Hepatic stellate cell (primary cell): ENCODE measurements around the gene ERBB4.
"Not testable (repeated sequence)": the region's sequence is repeated elsewhere in the genome, so short reads cannot be mapped to it uniquely, and the experiment has no call there.

Experiments used
- DNase-seq: peaks from one replicate; pipeline ENCODE4 v3.0.0; 2011; ENCODE audit warnings: low spot score

The ERBB4 gene

DNA sequence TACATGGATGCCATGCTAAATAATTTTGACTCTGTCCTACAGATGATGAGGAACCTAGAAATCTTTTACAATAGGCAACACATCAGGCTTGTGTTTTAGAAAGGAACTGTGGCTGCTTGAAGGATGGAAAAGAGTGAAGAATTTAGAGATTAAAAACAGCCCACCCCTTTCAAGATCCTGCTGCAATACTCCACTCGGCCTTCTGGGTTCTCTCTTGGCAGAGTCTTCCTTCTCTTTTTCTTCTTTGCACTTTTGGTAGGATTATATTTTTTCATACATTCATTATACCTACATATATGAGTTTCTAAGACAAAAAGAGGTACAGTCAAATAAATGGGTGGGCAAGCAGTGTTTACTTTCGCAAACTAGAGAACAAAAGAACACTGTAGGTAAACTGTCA lies 474.3 kb downstream of the ERBB4 start:
- DNase-seq: no peak

DNA sequence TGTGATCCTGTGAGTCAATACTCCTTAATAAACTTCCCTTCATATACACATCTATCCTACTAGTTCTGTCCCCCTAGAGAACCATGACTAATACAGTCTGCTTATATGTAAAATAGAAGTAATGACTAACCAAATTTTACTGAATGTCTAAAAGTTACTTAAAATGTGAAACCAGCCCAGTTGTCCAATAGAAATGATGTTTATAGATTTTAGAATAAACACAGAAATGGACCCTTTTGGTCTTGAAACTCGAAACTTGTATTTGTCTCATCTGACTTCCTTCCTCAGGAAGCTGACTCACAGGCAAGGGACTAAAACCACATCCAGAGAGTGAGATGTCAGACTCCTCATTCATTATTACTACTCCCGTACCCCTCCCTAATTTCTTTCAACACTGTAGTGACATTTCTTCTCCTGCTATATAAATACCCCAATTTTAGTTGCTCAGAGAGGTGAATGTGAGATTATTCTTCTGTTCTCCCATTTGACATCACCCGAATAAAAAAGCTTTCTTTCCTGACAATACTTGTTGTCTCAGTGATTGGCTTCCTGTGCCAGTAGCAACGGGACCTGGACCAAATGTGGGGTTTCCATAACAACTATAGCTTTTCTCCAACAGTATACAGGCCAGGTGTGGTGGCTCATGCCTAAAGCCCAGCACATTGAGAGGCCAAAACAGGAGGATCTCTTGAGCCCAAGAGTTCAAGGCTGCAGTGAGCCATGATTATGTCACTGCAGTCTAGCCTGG lies 486.0 kb downstream of the ERBB4 start:
- DNase-seq: peak; percentile 7

DNA sequence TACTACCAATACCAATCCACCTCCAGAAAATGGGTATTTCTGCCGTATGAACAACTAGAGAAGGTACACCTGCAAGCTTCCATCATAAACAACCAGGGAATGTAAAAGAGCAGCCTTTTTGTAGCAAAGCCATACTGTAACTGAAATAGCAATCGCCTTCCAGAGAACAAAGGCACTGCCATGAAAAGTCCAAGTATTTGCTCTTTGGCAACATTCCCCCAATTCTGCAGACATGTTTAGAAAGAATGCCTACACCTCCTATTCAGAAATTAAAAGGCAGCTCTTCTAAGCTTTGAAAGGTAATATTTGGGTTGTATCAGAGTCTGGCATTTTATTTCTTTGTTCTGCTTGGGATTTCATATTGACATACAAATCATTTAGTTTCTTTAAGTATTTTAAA lies 487.7 kb downstream of the ERBB4 start:
- no peak for DNase-seq

DNA sequence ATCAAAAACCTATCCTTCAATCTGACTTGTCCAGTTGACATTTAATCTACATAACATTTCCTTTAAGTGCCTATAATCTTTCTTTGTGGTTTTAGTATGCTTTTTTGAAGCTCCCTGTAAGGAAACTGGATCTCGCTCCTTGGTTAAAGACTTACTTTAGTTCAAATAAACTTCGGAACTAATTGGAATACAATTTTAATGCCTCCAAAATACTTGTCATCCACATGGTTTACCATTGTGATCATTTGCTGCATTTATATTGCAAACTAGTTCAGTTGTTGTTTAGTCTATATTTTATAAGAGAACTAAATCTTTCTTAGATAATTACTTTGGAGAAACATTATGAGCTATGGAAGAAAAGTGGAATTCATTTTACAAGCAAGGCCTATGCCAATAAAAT lies 496.0 kb downstream of the ERBB4 start:
- no peak for DNase-seq

DNA sequence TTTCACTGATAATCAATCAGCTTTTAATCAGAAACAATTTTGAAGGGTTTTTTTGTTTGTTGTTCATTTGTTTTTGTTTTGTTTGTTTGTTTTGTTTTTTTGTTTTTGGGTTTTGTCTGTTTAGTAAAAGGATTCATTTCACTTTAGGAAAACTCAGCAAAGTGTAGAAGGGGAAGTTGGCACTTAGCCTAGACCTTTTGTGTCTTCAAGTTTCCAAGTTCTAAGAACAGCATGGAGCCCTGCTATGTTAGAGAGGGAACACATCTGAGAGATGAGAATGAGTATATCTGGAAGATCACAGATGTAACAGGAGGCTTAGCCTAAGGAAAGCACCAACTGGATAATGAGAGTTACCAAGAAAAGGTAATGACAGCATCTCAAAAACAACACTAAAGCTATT lies 501.5 kb downstream of the ERBB4 start:
- DNase-seq: no peak

DNA sequence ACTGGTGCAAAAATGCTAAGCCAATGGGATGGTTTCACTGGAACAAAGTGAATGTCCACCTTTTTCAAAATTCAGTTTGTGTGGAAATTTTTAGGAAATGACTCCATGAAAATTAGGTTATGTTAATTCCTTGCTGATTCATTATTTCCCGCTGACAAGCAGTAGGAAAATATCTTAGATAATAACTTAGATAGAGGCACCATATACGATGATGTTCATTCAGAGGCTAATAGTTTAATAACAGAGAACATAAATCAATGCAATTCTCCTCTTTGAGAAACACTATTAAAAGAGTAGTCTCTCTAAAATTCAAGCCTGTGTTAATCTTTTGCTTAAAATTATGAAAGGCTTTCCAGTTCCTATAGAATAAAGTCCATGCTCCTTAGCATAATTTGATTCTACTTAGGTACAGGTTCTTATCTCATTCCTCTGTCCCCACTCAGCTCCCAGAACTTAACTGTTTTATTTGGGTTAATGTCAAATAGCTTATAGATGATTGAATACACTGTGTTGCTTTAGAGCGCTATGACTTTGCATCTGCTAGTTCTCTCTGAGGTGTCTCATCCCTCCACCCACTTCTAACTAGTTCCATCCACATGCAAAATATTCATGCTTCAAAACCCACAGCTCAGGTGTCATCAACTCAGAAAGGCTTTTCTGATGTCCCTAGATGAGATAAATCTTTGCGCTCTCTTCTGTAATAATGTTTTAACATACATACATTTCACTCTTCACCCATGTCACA lies 503.6 kb downstream of the ERBB4 start:
- DNase-seq: no peak

DNA sequence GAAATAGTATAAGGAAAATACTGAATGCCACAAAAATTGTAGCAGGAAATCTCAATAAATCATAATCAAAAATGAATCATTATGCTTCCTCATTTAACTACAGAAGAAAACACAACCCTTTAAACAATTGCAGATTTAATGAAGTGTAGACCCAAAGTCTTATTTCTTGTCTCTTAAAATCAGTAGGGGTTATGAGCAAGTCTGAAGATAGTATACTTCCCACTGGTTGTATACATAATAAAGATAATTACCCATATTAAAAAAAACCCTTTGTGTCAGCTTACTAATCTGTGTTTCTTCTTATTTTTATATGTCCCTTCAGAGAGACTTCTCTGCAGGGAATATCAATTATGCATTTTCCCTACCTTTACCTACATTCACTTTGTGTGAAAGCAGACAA lies 504.7 kb downstream of the ERBB4 start:
- DNase-seq: no peak

DNA sequence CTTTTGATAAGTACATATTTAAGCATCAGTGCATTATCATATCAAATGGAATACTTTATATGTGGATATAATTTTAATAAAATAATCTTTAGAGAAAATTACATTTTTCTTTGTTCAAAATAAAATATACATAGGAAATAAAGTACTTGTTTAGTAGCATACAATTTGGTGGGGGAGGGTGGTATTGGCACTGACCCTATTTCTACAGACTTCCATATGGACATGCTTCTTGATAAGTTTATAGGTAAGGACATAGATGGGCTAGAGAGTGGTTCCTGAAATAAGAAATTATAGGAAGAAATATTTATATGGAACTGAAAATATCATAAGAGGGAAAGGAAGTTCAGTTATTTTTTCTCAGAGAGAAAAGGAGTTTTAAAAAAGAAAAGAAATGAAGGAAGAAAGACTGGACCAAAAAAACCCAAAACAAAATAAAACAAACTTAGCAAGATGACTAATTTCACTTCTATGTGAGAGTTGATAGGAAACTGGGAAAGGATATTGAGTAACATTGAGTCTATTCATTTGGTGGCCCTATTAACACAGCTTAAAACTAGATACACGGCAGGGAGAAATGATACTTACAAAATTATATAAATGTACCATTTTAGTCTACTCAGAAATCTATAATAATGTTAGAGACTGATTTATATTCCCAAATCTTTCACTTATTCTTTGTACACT lies 505.9 kb downstream of the ERBB4 start:
- no peak for DNase-seq

DNA sequence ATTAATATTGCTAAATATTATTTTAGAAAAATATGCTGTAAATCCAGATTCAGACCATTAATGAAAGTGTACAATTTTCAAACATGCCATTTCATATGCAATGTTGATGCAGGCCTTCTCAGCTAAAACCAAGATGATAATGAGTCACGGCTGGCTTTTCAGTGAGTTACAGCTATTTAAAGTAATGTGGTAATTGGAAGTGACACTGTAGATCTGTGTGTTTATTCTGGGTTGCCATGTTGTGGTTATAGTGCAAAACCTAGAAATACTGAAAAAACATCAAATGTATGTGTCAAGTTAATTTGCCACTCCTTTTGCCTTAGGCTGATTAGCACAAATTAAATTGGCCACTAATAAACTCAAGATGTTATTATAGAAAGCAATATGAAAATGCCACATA lies 506.6 kb downstream of the ERBB4 start:
- no peak for DNase-seq

DNA sequence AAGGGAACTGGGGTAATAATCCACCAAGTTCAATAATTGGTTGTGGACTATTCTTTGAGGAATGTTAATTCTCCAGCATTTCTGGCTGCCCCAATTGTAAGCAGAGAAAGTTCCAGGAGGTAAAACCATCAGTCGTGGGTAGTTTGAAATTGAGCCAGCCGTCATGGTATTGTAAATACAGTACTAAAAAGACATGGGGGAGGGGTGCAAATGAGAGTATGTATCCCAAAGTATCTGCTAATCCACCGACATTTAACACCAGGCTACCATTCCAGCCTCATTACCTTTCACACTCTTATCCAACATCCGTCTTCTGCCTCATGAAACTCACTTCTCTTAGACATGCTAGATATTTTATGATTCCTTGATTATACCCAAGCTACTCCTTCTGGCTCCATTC lies 507.9 kb downstream of the ERBB4 start:
- no peak for DNase-seq

DNA sequence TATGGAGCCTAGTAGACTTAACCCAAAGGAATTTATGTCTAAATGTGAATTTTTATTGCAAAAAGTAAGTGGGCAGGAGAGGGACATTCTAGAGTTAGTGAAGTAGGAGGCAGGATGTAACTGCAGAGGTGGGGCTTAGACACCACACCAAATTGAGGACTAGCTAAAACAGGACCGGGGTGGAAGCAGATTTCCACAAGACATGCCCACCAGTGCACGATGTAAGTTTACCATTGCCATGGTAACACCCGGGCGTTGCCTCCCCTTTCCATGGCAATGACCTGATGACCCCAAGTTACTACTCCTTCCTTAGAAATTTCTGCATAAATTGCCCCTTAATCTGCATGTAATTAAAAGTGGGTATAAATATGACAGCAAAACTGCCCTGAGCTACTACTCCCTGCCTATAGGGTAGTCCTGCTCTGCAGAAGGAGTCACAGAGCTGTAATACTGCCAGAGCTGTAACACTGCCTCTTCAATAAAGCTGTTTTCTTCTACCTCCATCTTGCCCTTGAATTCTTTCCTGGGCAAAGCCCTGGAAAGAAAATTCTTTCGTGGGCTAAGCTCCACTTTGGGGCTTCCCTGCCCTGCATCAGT lies 509.7 kb downstream of the ERBB4 start:
- no peak for DNase-seq

DNA sequence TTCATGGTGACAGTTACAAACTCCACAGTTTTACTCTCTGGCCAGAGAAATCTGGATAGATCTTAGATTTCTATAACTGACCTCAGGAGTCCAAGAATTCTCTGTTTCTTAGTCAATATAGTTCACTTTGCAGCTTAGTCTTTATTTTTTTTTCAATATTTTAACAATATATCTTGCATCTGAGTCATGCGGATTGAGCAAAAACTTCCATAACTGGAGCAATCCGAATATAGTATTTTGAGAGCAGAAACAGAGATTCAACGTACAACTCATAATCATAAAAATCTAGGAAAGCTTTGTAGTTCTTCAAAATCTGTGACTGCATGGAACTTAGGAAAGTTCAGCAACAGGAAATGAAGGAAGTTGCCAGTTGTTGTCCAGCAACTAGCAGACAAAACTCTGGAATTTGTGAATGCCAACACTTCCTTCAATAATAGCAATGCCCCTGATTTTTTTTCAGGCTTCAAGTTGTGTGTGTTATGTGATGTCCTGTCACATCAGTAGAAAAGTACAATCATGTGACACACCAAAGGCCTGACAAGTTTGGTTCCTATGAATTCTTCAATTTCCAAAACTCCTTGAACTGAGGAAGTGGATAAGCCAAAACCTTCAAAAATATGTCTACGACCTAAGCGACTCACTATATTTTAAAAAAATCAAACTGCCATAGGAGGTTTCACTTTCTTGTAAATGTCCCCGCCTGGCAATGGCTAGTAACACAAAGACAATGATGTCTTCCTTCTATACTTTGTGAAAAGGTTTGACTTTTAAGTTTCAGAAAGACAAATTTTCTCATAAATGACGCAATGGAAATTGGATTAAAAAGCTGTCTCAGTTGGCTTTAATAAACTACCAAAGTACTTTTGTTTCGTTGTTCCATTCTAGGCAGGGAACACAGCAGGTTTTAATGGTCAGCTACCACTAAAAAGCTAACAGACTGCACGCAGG lies 510.6 kb downstream of the ERBB4 start:
- no peak for DNase-seq

DNA sequence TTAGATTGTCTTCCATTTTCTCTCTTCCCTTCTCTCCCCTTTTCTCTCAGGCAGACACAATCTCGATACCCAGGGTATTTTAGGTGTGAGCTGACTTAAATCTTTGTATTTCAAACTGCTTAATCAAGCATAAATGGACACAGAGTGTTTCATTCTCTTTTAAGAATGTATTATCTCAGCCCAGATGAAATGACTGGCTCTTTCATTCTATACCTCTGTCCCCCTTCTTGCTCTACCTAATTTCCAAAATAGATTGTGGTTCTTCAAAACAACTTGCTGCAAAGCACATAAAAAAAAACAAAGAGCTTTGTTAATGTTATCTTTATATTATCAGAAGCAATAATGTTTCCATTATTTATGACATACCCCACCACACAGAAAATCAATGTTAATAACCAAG lies 514.6 kb downstream of the ERBB4 start:
- DNase-seq: no peak

DNA sequence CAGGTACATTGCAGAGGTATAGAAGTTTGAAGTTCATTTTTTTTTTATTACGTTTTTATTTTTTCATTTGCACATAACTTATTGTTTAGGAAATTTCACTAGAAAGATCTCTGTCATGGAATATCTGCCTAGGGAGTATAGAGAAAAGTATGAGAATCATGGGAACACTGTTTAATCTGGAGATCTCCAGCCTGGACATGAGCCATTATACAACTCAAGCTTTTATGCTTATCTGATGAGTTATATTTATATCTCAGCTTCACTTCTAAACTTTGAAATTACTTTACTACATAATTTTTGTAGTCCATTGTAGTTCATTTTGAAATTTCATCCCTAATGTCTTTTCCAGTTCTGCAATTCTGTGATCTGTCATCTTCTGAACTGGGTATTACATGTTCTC lies 515.6 kb downstream of the ERBB4 start:
- no peak for DNase-seq

DNA sequence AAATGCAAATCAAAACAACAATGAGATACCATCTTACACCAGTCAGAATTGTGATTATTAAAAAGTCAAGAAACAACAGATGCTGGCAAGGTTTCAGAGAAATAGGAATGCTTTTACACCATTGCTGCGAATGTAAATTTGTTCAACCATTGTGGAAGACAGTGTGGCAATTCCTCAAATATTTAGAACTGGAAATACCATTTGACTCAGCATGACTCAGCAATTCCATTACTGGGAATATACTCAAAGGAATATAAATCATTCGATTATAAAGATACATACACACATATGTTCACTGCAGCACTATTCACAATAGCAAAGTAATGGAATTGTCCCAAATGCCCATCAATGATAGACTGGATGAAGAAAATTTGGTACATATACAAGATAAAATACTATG lies 516.7 kb downstream of the ERBB4 start:
- no peak for DNase-seq

DNA sequence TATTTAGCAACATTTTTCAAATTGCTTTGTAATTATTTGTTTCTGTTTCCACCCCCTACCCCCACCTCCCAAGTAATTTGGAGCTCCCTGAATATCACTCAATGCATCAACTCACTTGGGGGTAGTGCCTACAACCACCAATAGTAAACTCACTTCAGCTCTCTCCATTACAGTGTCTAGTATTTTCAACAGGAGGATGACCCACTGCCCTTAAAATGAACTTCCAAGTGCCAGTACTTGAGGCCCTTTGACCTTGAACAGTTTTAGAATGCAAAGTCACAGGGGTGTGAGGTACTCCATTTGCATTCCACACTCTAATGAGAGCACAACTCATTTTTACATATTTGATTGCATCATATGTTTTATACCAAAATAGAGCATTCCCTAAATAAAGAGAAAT lies 523.0 kb downstream of the ERBB4 start:
- no peak for DNase-seq

DNA sequence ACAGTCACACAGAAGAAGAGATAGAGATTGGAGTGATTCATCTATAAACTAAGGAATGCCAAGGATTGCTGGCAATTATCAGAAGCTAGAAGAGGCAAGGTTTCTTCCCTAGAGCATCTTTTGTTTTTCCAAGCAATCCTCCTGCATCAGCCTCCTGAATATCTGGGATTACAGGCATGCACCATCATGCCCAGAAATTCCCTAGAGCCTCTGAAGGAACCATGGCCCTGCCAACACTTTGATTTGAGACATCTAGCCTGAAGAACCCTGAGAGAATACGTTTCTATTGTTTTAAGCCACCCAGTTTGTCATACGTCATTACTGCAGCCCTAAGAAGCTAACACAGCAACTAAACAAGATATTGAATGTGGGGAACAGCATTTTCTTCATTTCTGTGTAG lies 525.0 kb downstream of the ERBB4 start:
- no peak for DNase-seq

DNA sequence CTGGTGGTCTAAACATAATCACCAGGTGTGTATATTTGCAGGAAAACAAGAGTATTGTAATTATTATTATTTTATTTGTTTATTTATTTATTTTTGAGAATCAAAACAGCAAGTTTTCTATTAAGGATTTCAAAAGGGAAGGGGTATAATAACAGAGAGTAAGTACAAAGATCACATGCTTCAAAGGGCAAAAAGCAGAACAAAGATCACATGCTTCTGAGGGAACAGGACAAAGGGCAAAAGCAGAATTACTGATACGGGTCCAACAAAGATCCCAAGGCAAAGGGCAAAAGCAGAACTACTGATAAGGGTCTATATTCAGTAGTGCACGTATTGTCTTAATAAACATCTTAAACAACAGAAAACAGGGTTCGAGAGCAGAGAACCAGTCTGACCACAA lies 528.3 kb downstream of the ERBB4 start:
- not testable (repeated sequence) for DNase-seq

DNA sequence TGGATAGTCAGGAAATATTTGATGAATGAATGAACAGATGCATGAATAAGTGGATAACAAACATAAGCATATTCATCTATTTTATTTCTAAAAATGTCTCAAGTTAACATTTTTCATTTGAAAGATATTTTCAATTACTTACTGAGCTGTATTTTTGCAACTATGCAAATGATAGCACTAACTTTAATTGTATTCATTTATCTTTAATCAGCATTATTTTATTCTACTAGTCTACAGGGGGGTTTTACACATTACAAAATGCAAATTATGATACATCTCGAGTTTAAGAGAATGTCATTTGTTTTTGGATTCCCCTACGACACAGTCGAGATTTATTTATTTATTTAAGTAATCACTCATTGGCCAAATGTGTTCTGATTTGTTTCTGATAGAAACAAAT lies 530.6 kb downstream of the ERBB4 start:
- no peak for DNase-seq

DNA sequence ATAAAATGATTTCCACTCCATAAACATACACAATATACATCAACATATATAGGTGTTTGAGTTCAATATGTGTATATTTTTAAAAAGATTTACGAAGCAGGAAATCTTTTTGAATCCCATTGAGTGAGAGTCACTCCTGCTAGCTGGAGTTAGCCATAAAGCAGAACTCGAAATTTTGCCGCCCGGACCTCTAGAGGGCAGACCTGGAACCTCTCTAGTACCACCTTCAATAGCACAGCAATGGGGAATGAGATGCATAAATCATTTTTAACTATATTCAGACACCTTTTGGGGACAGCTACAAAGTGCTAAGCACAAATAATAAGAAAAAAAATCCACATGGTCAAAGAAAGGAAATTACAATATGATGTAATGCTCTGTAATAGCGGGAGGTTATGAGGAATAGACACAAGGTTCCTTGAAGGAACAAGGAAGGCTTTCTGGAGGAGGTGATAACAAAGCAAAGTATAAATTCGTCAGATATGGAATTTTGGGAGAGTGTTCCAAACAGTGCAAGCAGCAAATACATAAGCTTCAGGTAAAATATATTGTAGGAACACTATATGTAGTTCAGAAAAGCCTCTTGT lies 533.4 kb downstream of the ERBB4 start:
- DNase-seq: peak; percentile 16

DNA sequence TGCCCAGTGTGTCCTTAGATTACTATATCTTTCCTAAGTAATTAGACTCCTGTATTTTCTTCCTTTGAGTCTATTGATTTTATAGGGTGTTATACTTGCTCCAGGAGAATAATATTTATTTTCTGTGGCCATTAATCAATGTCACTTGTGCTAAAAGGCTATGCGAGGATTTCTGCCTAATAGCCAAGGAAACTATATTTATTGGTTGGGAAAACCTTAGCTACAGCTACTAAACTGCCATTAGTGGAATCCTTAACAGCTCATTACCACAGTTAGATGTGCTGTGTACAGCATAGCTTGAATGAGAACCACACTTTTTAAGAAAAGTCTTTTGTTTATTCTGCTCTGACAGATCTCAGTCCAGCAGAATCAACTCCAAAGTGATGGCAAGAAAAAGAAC lies 537.3 kb downstream of the ERBB4 start:
- DNase-seq: no peak
